HEK293T (cell line): ENCODE results near the gene HDAC6.

Experiments
- ARNT ChIP-seq: fragments of 450-650 bp; IDR thresholded peaks from 2 replicates; pipeline ENCODE4 v1.6.1; 2017; ENCODE audit warnings: mild to moderate bottlenecking
- BHLHE40 ChIP-seq: fragments of 450-650 bp; IDR thresholded peaks from 2 replicates; pipeline ENCODE4 v1.6.1; 2016; ENCODE audit warnings: mild to moderate bottlenecking, moderate library complexity, borderline replicate concordance
- CTBP1 ChIP-seq: fragments of 450-650 bp; IDR thresholded peaks from 2 replicates; pipeline ENCODE4 v1.6.1; 2016; ENCODE audit warnings: borderline replicate concordance
- ELF4 ChIP-seq: fragments of 450-650 bp; IDR thresholded peaks from 2 replicates; pipeline ENCODE4 v1.6.1; 2017; ENCODE audit warnings: antibody characterized with exemption
- FOXK2 ChIP-seq: fragments of 450-650 bp; IDR thresholded peaks from 2 replicates; pipeline ENCODE4 v1.6.1; 2016; ENCODE audit warnings: mild to moderate bottlenecking
- FOXM1 ChIP-seq: fragments of 450-650 bp; IDR thresholded peaks from 2 replicates; pipeline ENCODE4 v1.6.1; 2017; ENCODE audit warnings: mild to moderate bottlenecking, borderline replicate concordance
- LEF1 ChIP-seq: fragments of 450-650 bp; IDR thresholded peaks from 2 replicates; pipeline ENCODE4 v1.6.1; 2017; ENCODE audit warnings: mild to moderate bottlenecking, borderline replicate concordance
- NFRKB ChIP-seq: fragments of 450-650 bp; IDR thresholded peaks from 2 replicates; pipeline ENCODE4 v1.6.1; 2016; ENCODE audit warnings: mild to moderate bottlenecking, moderate library complexity
- SP1 ChIP-seq: fragments of 450-650 bp; IDR thresholded peaks from 2 replicates; pipeline ENCODE4 v1.6.1; 2017
- SUZ12 ChIP-seq: fragments of 450-650 bp; IDR thresholded peaks from 2 replicates; pipeline ENCODE4 v1.6.1; 2016; ENCODE audit warnings: mild to moderate bottlenecking
- TARDBP ChIP-seq: fragments of 450-650 bp; IDR thresholded peaks from 2 replicates; pipeline ENCODE4 v1.6.1; 2016
- ZNF384 ChIP-seq: fragments of 450-650 bp; IDR thresholded peaks from 2 replicates; pipeline ENCODE4 v1.6.1; 2016
- TF ChIP-seq, protein P1 (sequence below): fragments of 450-650 bp; IDR thresholded peaks from 2 replicates; pipeline ENCODE4 v1.6.1; 2016

DNA sequence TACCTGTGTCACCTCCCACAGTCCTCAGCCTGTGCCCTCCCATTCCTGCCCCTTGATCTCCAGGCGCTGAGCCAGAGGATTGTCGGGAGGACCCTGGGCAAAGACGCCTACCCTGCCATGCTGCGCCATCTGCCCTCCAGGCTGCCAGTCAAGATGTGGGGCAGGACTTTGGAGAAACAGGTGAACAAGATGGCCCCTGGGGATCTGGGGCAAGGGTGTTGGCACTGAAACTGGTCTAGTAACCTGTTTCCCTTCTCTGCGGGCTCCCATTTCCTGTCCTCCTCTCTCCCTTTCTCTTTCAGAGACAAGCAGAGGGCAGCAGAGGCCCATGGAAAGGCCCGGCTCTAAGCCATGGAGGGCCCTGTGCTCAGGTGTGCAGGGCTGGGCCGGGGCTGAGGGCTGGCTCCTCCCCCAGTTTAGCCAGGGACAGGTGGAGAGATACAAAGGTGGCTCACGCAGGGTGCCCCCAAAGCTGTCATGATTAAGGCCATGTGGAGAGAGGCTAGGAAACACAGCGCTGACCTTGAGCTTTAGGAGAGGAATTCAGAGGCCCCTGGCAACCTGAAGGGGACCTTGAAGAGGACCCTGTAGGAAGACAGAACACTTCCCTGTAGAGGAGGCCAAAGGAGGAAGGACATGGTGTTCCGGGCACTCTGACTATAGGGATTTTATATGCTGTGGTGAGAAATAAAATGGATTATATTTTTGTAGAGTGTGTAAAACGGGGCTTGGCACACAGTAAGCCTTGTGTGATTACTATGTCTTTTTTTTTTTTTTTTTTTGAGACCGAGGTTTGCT lies 40.0 kb upstream of the HDAC6 start, which contains the start of gene GLOD5:
- no peak for TF ChIP-seq ELF4
- TF ChIP-seq SUZ12 = no peak
- TF ChIP-seq ZNF384 = no peak
- TF ChIP-seq FOXK2 = no peak
- no peak for TF ChIP-seq TARDBP
- no peak for TF ChIP-seq NFRKB
- no peak for TF ChIP-seq FOXM1
- TF ChIP-seq ARNT = no peak
- TF ChIP-seq LEF1 = no peak
- TF ChIP-seq CTBP1 = no peak
- TF ChIP-seq, protein P1, sequence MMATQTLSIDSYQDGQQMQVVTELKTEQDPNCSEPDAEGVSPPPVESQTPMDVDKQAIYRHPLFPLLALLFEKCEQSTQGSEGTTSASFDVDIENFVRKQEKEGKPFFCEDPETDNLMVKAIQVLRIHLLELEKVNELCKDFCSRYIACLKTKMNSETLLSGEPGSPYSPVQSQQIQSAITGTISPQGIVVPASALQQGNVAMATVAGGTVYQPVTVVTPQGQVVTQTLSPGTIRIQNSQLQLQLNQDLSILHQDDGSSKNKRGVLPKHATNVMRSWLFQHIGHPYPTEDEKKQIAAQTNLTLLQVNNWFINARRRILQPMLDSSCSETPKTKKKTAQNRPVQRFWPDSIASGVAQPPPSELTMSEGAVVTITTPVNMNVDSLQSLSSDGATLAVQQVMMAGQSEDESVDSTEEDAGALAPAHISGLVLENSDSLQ = no peak
- TF ChIP-seq SP1 = no peak
- no peak for TF ChIP-seq BHLHE40
